ENCODE results near the gene G2E3.

The G2E3 gene

GRCh38 chr14:30657606-30658163 is 98.7 kb downstream of the G2E3 start:
- DNase-seq, result peak in 1 of 2 experiments; percentile 9

GRCh38 chr14:30658645-30659044 is 99.7 kb downstream of the G2E3 start:
- DNase-seq, result no peak

- no peak for DNase-seq
These were observed 110.6 kb downstream of the G2E3 start for GRCh38 chr14:30669594-30669993.

All from NCI-H526 (cell line).